Measurements from ENCODE around the gene SH3D19.

SH3D19 gene

DNA sequence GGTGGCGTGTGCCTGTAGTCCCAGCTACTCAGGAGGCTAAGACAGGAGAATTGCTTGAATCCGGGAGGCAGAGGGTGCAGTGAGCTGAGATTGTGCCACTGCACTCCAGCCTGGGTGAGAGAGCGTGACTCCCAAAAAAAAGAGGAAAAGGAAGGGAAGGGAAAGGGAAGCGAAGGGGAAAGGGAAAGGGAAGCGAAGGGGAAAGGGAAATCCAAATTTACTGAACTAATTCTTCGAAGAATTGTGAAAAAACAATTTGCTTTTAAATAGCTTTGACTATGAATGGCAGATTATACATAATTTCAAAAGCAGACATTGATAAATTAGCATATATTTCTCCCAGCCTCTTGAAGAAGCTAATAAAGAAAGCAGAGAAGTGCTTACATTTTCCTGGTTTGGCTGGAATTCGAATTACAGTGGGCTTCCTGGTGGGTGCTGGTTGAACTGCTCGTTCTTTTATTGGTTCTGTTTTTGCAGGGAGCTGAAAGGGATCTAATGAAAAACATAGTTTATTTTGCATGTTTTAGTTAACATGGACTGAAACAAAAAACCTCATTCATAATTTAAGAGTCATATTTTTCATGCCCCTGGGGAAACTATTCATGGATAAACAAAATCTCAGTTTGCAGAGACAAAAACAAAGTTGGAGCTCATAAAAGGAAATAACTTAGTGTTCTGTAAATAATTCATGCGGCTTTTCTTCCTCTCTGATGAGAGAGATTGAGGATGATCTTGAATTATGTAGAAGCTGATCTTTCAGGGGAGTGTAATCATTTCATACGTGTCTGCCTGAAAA lies 160.0 kb downstream of the SH3D19 start:
- H3K36me3 Mint-ChIP-seq = no peaks in the 10 kb centered on the region
- H3K27ac Mint-ChIP-seq = no peak overlapping the region
- no peaks in the 10 kb centered on the region for H3K4me1 Mint-ChIP-seq
- CTCF ChIA-PET = interaction anchor here (0.6 kb wide), 1 partner anchor 17 kb away, joined by 3 read pairs; no protein-coding TSS in a partner anchor
- no peaks in the 10 kb centered on the region for H3K9me3 Mint-ChIP-seq
- no peak for DNase-seq
- H3K27me3 Mint-ChIP-seq = peaks cover 17% of the 10 kb centered on the region
- H3K4me3 Mint-ChIP-seq = no peak overlapping the region

DNA sequence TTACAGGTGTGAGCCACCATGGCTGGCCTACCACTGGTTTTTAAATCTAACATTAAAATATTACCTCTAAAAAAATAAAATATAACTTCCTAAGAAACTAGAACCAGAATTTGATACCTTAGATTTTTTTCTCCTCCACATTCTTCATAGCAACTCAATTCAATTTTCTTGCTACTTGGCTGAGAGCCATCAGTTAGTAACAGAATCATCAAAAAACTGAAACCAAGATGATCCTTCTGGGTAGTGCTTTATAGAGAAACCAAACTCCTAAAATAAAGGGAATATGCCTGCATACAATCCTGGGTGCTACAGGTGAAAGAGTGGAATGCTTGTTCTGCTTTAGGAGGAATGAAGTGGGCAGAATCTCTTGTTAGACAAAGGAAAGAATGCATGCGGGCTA lies 161.6 kb downstream of the SH3D19 start:
- H3K27ac Mint-ChIP-seq = no peak overlapping the region
- no peaks in the 10 kb centered on the region for H3K4me1 Mint-ChIP-seq
- H3K36me3 Mint-ChIP-seq = no peaks in the 10 kb centered on the region
- CTCF ChIA-PET = no interaction called here
- peaks cover 14% of the 10 kb centered on the region for H3K27me3 Mint-ChIP-seq
- H3K4me3 Mint-ChIP-seq = no peak overlapping the region
- no peak for DNase-seq
- no peaks in the 10 kb centered on the region for H3K9me3 Mint-ChIP-seq

DNA sequence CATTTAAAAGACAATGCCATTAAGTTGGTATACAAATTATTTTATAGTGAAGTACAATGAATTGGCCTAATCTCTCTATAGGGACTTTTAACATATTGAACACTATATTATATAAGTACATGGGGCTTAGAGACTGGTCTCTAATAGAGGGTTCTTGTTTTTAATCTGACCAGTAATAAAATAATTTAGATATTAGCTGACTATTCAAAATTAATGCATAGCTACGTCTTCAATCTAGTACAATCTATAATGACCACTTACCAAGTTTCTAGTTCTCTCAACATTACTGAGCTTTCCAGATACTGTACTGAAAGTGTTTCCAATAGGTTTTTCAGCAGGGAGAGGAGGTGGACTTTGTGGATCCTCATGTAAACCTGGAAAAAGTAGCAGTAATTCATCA lies 166.4 kb downstream of the SH3D19 start:
- CTCF ChIA-PET = interaction anchor here (0.6 kb wide), 1 partner anchor 420 kb away, joined by 3 read pairs; no protein-coding TSS in a partner anchor
- Mint-ChIP-seq H3K27me3 (peaks cover 4% of the 10 kb centered on the region), H3K36me3 (no peaks in the 10 kb centered on the region), H3K9me3 (no peaks in the 10 kb centered on the region), H3K27ac (no peak overlapping the region), H3K4me1 (no peaks in the 10 kb centered on the region), H3K4me3 (no peak overlapping the region)
- no peak for DNase-seq

DNA sequence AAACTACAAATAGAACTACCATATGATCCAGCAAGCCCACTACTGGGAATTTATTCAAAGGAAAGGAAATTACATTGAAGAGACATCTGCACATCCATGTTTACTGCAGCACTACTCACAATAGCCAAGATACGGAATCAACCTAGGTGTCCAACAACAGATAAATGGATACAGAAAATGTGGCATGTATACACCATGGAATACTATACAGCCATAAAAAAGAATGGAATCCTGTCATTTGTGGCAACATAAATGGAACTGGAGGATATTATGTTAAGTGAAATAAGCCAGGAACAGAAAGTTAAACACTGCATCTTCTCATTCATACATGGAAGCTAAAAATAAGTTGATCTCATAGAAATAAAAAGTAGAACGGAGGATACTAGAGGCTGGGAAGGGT lies 167.9 kb downstream of the SH3D19 start:
- Mint-ChIP-seq H3K9me3 (no peaks in the 10 kb centered on the region), H3K27me3 (peaks cover 4% of the 10 kb centered on the region), H3K27ac (no peak overlapping the region), H3K36me3 (no peaks in the 10 kb centered on the region), H3K4me1 (no peaks in the 10 kb centered on the region), H3K4me3 (no peak overlapping the region)
- DNase-seq = no peak
- CTCF ChIA-PET = interaction anchor here (0.7 to 0.9 kb wide), 2 partner anchors 12 to 40 kb away, joined by 3 to 4 read pairs; no protein-coding TSS in a partner anchor

DNA sequence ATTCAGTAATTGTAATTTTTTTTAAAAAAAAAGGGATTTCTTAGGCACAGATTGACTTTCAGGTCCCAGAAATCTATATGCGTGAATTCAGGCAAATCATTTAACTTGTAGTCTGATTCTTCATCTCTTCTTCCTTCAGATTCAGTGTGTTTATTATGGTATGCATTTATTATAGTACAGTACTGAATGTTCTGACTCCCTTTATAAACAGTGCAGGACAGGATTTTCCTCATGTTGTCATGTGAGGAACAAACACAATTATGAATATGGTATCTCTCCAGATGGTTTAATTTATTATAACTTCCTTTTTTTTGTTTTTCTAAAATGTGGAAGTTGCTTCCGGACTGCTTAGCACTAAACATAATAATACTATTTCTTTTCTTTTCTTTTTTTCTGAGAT lies 171.8 kb downstream of the SH3D19 start:
- no peak for DNase-seq
- no peaks in the 10 kb centered on the region for H3K4me1 Mint-ChIP-seq
- H3K4me3 Mint-ChIP-seq = no peak overlapping the region
- H3K36me3 Mint-ChIP-seq = no peaks in the 10 kb centered on the region
- no peaks in the 10 kb centered on the region for H3K9me3 Mint-ChIP-seq
- H3K27ac Mint-ChIP-seq = no peak overlapping the region
- CTCF ChIA-PET = no interaction called here
- peaks cover 8% of the 10 kb centered on the region for H3K27me3 Mint-ChIP-seq

DNA sequence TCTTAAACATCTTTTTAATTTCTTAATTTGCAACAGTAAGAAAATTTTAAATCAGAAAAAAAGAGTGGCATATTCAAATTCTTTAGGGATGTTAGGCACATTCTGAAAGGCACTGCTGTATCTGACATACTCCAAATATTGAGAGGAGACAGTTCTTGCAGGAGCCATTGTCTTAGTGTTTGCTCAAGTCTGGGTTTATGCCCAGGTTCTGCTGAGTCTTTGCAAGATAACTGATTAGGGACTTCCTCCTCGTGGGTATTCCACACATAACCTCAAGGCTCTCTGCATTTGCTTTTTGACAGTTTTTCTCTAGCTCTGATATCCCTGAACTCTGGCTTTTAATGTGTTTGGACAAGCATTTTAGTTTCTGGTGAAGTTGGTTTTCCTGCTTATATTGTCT lies 173.4 kb downstream of the SH3D19 start:
- no peak overlapping the region for H3K4me3 Mint-ChIP-seq
- no peaks in the 10 kb centered on the region for H3K9me3 Mint-ChIP-seq
- H3K4me1 Mint-ChIP-seq = no peaks in the 10 kb centered on the region
- peaks cover 6% of the 10 kb centered on the region for H3K27me3 Mint-ChIP-seq
- no peak for DNase-seq
- H3K27ac Mint-ChIP-seq = no peak overlapping the region
- no peaks in the 10 kb centered on the region for H3K36me3 Mint-ChIP-seq
- CTCF ChIA-PET = no interaction called here

DNA sequence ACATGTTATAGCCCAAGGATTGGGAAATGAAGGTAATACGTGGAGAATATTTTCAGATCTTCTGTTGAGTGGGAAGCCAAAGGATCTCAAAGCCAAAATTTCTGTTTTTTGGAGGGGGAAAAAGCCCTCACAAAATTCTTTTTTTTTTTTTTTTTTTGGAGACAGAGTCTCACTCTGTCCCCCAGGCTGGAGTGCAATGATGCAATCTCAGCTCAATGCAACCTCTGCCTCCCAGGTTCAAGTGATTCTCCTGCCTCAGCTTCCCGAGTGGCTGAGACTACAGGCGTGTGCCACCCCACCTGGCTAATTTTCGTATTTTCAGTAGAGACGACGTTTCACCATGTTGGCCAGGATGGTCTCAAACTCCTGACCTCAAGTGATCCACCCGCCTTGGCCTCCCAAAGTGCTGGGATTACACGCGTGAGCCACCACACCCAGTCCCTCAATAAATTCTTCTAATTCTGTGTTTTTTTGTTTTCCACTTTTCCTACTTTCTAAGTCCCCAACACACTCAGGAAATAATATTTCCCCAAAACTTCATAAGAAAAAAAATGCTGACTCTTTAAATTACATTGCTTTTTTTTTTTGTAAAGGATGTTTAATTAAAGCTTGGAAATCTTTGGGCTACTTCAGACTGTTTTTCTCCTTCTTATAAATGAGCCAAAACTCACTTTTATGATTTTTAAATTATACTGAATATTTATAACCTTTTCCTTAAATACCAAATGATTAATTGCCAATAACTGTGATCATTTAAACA lies 174.4 kb downstream of the SH3D19 start:
- H3K4me3 Mint-ChIP-seq = no peak overlapping the region
- DNase-seq = no peak
- no peaks in the 10 kb centered on the region for H3K4me1 Mint-ChIP-seq
- H3K36me3 Mint-ChIP-seq = no peaks in the 10 kb centered on the region
- no peak overlapping the region for H3K27ac Mint-ChIP-seq
- peaks cover 4% of the 10 kb centered on the region for H3K27me3 Mint-ChIP-seq
- CTCF ChIA-PET = no interaction called here
- no peaks in the 10 kb centered on the region for H3K9me3 Mint-ChIP-seq

DNA sequence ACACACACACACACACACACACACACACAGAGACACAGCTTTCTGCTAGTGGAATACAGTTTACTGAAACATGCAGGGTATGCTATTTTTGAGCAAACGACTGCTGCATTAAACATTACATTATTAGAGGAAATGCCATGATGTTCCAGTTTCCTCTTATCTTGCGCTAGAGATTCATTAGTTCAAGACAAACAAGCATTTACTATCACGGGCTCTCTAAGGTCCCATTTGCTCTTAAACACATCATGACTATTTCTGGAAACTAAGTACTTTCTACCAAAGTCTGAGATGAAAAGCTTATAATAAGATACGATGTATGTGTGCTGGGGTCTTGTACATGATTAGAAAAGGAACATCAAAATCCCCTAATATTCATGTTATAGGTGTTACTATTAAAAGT lies 177.1 kb downstream of the SH3D19 start:
- no peak for DNase-seq
- H3K9me3 Mint-ChIP-seq = no peaks in the 10 kb centered on the region
- H3K27me3 Mint-ChIP-seq = peaks cover 4% of the 10 kb centered on the region
- CTCF ChIA-PET = interaction anchor here (1.7 kb wide), 1 partner anchor 31 kb away, joined by 5 read pairs; no protein-coding TSS in a partner anchor
- H3K36me3 Mint-ChIP-seq = no peaks in the 10 kb centered on the region
- H3K4me3 Mint-ChIP-seq = no peak overlapping the region
- no peak overlapping the region for H3K27ac Mint-ChIP-seq
- no peaks in the 10 kb centered on the region for H3K4me1 Mint-ChIP-seq

DNA sequence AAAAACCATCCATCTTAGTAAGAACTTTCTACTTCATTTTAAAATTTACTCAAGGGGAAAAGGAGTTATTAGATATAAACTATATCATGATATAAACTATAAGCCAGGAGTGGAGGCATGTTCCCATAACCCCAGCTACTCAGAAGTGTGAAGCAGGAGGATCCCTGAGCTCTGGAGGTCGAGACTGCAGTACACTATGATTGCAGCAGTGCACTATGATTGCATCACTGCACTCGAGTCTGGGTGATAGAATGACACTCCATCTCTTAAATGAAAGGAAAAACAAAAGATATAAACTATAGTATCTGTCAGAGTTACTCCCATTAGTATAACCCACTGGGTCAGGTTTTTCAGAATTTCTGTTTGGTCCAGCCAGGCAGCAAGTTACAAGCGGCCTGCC lies 178.4 kb downstream of the SH3D19 start:
- Mint-ChIP-seq H3K27me3 (no peaks in the 10 kb centered on the region), H3K9me3 (no peaks in the 10 kb centered on the region), H3K36me3 (no peaks in the 10 kb centered on the region), H3K4me1 (no peaks in the 10 kb centered on the region), H3K4me3 (no peak overlapping the region), H3K27ac (no peak overlapping the region)
- CTCF ChIA-PET = interaction anchor here (0.6 kb wide), 1 partner anchor 1887 kb away, joined by 3 read pairs; no protein-coding TSS in a partner anchor
- DNase-seq = no peak

DNA sequence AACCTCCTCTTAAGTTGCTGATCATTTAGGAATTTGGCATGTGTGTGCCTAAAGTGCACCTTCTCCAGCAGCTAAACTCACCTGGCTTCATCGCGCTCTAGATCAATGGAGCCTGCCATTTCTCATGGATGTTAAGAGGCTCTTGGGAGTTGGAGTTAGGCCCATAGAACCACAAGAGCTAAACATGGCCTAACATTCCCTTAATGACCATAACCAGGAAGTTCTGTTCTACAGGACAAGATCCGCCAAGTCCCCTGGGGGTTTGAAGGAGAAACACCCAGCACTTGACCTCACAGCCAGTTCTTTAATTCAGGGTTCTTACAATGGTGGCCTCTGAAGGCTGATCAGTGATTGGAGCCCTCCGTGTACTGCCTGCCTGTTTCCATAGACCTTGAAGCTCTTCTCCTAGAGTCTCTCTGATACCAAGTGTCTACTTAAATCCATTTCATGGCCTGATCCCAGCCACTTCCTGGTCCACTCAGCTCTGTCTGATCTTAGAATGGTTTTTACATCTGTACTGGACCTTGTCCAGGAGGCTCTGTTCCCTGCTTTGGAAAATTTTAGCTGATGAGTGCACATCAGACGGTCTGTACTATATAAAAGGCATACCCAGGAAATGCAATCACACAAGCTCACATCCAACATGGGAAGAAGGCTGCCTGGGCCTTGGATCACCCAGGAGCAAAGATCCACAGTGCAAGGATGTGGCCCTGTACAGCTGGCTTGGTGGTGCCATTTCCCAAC lies 180.9 kb downstream of the SH3D19 start:
- CTCF ChIA-PET = interaction anchor here (1.1 kb wide), 1 partner anchor 27 kb away, joined by 3 read pairs; no protein-coding TSS in a partner anchor
- Mint-ChIP-seq H3K27ac (no peak overlapping the region), H3K36me3 (no peaks in the 10 kb centered on the region), H3K4me1 (no peaks in the 10 kb centered on the region), H3K9me3 (no peaks in the 10 kb centered on the region), H3K27me3 (no peaks in the 10 kb centered on the region), H3K4me3 (no peak overlapping the region)
- DNase-seq = no peak

DNA sequence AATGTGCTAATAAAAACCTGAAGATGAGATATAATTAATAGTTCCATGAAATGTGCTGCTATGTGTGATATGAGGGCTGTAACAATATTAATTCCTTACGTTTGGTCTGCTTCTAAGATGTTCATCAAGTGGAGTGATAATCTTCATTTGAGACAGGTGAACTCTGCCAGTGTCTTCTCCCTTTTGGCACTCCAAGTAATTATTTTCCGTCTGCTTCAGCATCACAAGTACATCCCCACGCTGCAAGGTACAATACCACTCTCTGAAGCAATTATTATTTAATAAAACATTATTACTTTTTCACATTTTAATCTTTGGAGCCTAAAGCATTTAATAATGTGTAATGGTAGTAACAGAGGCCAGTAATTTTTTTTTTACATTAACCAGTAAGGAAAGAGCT lies 181.6 kb downstream of the SH3D19 start:
- no peaks in the 10 kb centered on the region for H3K27me3 Mint-ChIP-seq
- DNase-seq = no peak
- CTCF ChIA-PET = no interaction called here
- H3K4me1 Mint-ChIP-seq = no peaks in the 10 kb centered on the region
- no peak overlapping the region for H3K27ac Mint-ChIP-seq
- H3K9me3 Mint-ChIP-seq = no peaks in the 10 kb centered on the region
- H3K4me3 Mint-ChIP-seq = no peak overlapping the region
- H3K36me3 Mint-ChIP-seq = no peaks in the 10 kb centered on the region

DNA sequence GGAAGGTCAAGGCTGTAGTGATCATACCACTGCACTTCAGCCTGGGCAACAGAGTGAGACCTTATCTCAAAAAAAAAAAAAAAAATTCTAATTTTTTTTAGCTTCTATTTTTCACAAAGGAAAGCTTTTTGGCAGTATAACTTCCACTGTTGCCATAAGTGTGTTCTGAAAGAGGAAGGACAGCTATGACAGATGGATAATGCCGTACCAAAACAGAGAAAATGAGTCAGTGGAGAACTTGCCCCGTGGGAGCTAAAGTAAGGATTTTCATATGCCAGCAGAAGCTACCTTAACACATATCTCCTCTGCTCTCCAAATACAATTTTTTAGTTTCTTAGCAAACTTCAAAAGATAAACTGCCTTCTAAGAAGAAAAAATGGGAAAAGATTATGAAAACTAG lies 182.2 kb downstream of the SH3D19 start:
- CTCF ChIA-PET = no interaction called here
- no peak for DNase-seq
- H3K27ac Mint-ChIP-seq = no peak overlapping the region
- H3K36me3 Mint-ChIP-seq = no peaks in the 10 kb centered on the region
- H3K27me3 Mint-ChIP-seq = no peaks in the 10 kb centered on the region
- H3K4me1 Mint-ChIP-seq = no peaks in the 10 kb centered on the region
- H3K4me3 Mint-ChIP-seq = no peak overlapping the region
- H3K9me3 Mint-ChIP-seq = no peaks in the 10 kb centered on the region

DNA sequence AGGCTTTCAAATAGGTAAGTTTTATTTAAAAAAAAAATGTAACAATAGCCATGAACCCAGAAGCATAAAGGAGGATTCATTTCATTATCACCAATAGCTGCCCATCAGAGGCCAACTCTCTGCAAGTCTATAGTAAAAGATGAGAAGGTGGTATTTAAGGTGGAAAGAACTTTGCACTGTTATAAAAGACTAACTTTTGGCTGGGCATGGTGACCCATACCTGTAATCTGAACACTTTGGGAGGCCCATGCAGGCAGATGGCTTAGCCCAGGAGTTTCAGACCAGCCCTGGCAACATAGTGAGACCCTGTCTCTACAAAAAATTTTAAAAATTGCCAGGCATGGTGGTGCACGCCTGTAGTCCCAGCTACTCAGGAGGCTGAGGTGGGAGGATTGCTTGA lies 182.6 kb downstream of the SH3D19 start:
- no peaks in the 10 kb centered on the region for H3K4me1 Mint-ChIP-seq
- DNase-seq = no peak
- no peaks in the 10 kb centered on the region for H3K9me3 Mint-ChIP-seq
- no peaks in the 10 kb centered on the region for H3K36me3 Mint-ChIP-seq
- CTCF ChIA-PET = no interaction called here
- H3K27me3 Mint-ChIP-seq = no peaks in the 10 kb centered on the region
- H3K4me3 Mint-ChIP-seq = no peak overlapping the region
- no peak overlapping the region for H3K27ac Mint-ChIP-seq

DNA sequence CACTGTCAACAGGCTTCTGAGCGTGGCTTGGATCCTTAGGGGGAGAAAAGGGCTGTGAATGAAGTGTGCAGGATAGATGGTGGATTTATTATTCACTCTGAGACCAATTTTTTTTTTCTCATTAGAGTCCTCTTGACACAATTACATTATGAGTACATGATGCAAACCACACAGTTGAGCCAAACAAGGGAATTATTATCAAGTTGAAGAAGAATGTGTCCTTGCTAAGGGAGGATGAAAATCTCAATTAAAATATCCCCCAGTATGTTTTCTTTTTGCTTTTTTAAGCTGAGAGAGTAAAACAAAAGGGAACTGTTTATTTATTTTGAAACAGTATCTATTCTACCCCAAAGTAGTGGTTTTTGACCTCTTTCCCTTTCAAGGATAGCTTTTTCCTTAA lies 185.6 kb downstream of the SH3D19 start:
- Mint-ChIP-seq H3K4me3 (no peak overlapping the region), H3K27me3 (no peaks in the 10 kb centered on the region), H3K27ac (no peak overlapping the region), H3K9me3 (no peaks in the 10 kb centered on the region), H3K4me1 (no peaks in the 10 kb centered on the region), H3K36me3 (no peaks in the 10 kb centered on the region)
- DNase-seq = no peak
- CTCF ChIA-PET = no interaction called here
